Measurements from ENCODE around the gene FAT1. TPM values are rescaled to one million over a fixed set of nuclear protein-coding genes. Genes with fewer than 3 reads are reported as not detected.
A peak's percentile ranks its signal among the peaks of the same experiment; 100 is the strongest.

Gene FAT1
- total RNA-seq, 2 donors from 2014 or later = 65.9 to 69.5 TPM

GRCh38 chr4:186724058-186724863 lies 605 bp upstream of the FAT1 start:
- WGBS, 2 donors = 0 to 2% methylated on average over 36 to 61 of the region's 62 CpGs
- peak overlapping the region; percentile 67 to 88 for H3K4me3 ChIP-seq
- TF ChIP-seq, protein P1, sequence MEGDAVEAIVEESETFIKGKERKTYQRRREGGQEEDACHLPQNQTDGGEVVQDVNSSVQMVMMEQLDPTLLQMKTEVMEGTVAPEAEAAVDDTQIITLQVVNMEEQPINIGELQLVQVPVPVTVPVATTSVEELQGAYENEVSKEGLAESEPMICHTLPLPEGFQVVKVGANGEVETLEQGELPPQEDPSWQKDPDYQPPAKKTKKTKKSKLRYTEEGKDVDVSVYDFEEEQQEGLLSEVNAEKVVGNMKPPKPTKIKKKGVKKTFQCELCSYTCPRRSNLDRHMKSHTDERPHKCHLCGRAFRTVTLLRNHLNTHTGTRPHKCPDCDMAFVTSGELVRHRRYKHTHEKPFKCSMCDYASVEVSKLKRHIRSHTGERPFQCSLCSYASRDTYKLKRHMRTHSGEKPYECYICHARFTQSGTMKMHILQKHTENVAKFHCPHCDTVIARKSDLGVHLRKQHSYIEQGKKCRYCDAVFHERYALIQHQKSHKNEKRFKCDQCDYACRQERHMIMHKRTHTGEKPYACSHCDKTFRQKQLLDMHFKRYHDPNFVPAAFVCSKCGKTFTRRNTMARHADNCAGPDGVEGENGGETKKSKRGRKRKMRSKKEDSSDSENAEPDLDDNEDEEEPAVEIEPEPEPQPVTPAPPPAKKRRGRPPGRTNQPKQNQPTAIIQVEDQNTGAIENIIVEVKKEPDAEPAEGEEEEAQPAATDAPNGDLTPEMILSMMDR (IDR thresholded peaks at IDR 0.05) = no peak
- peak in 1 of 3 donors; percentile 15 for TF ChIP-seq POLR2A (IDR thresholded peaks at IDR 0.05)

GRCh38 chr4:186722796-186723291 lies 812 bp downstream of the FAT1 start:
- Histone ChIP-seq H3K4me1 (peaks cover 36% of the 10 kb centered on the region), H3K27ac (peak overlapping the region; percentile 78 to 93 (median 88)), H3K9me3 (no peaks in the 10 kb centered on the region), H3K27me3 (no peaks in the 10 kb centered on the region), H3K36me3 (replicated peaks in 1 of 2; ENCODE audit: insufficient read depth in 1 of 2, low read depth in 2 of 2) (no peaks in the 10 kb centered on the region), H3K4me3 (peak overlapping the region; percentile 67 to 88)
- DNase-seq (peak in 3 of 4 donors; percentile 39 to 61 (median 45)), ATAC-seq (peak; percentile 10)
- 1 to 2% methylated on average over 11 to 16 of the region's 16 CpGs for WGBS, 2 donors
- TF ChIP-seq, protein P1 (IDR thresholded peaks at IDR 0.05) = no peak
- no peak for TF ChIP-seq POLR2A (IDR thresholded peaks at IDR 0.05)
- intact Hi-C loops (cut with DNase I) = no loop called here

More at GRCh38 chr4:186724058-186724863, 605 bp upstream of the FAT1 start:
- Histone ChIP-seq H3K4me1 (peaks cover 36% of the 10 kb centered on the region), H3K36me3 (replicated peaks in 1 of 2; ENCODE audit: insufficient read depth in 1 of 2, low read depth in 2 of 2) (no peaks in the 10 kb centered on the region), H3K27ac (peak overlapping the region; percentile 79 to 93 (median 88)), H3K9me3 (no peaks in the 10 kb centered on the region), H3K27me3 (no peaks in the 10 kb centered on the region)
- peak; percentile 67 to 77 (median 72) for DNase-seq
- ATAC-seq = peak; percentile 63
- intact Hi-C loops (cut with DNase I) = no loop called here

GRCh38 chr4:186719925-186720694 lies 3.5 kb downstream of the FAT1 start:
- Histone ChIP-seq H3K27ac (no peak overlapping the region), H3K27me3 (no peaks in the 10 kb centered on the region), H3K36me3 (replicated peaks in 1 of 2; ENCODE audit: insufficient read depth in 1 of 2, low read depth in 2 of 2) (no peaks in the 10 kb centered on the region), H3K4me1 (peaks cover 26% of the 10 kb centered on the region), H3K9me3 (no peaks in the 10 kb centered on the region), H3K4me3 (no peak overlapping the region)
- no peak for ATAC-seq
- intact Hi-C loops (cut with DNase I) = no loop called here
- TF ChIP-seq, protein P1 (IDR thresholded peaks at IDR 0.05) = peak in 5 of 7 experiments; percentile 22 to 41 (median 35)
- no peak for TF ChIP-seq POLR2A (IDR thresholded peaks at IDR 0.05)
- no peak for DNase-seq
- 87 to 93% methylated on average over 4 of the region's 4 CpGs for WGBS, 2 donors

- TF ChIP-seq POLR2A (IDR thresholded peaks at IDR 0.05) = no peak
- TF ChIP-seq, protein P1 (IDR thresholded peaks at IDR 0.05) = no peak
- Histone ChIP-seq H3K27ac (no peak overlapping the region), H3K4me3 (no peak overlapping the region), H3K4me1 (peaks cover 17% of the 10 kb centered on the region), H3K27me3 (no peaks in the 10 kb centered on the region), H3K36me3 (replicated peaks in 1 of 2; ENCODE audit: insufficient read depth in 1 of 2, low read depth in 2 of 2) (no peaks in the 10 kb centered on the region), H3K9me3 (no peaks in the 10 kb centered on the region)
- DNase-seq (no peak), ATAC-seq (no peak)
- 90 to 94% methylated on average over 4 of the region's 4 CpGs for WGBS, 2 donors
- intact Hi-C loops (cut with DNase I) = no loop called here
These were observed 6.1 kb downstream of the FAT1 start for GRCh38 chr4:186717556-186717955.

Data from body of pancreas (tissue), 4 donors.